HG03460 (cell line): Measurements from ENCODE around the gene THSD7A.

Experiments
- ATAC-seq: cut with Tn5 transposase; IDR thresholded peaks from one replicate; pipeline ENCODE4 v1.9.1; 2021; ENCODE audit not compliant: unreplicated experiment

Gene THSD7A

GRCh38 chr7:11424006-11424405 lies 408.0 kb downstream of the THSD7A start:
- no peak for ATAC-seq

DNA sequence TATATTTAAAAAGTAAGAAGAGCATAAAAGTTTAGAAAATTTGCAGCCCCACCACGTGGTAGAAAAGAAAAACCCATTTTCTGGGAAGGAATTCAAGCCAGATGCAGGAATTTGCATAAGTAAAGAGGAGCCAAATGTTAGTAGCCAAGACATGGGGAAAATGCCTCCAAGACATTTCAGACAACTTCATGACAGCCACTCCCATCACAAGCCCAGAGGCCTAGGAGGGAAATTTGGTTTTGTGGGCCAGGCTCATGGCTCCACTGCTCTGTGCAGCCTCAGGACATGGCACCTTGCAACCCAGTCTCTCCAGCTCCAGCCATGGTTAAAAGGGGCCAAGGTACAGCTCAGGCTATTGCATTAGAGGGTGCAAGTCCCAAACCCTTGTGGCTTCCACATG lies 411.9 kb downstream of the THSD7A start:
- no peak for ATAC-seq

DNA sequence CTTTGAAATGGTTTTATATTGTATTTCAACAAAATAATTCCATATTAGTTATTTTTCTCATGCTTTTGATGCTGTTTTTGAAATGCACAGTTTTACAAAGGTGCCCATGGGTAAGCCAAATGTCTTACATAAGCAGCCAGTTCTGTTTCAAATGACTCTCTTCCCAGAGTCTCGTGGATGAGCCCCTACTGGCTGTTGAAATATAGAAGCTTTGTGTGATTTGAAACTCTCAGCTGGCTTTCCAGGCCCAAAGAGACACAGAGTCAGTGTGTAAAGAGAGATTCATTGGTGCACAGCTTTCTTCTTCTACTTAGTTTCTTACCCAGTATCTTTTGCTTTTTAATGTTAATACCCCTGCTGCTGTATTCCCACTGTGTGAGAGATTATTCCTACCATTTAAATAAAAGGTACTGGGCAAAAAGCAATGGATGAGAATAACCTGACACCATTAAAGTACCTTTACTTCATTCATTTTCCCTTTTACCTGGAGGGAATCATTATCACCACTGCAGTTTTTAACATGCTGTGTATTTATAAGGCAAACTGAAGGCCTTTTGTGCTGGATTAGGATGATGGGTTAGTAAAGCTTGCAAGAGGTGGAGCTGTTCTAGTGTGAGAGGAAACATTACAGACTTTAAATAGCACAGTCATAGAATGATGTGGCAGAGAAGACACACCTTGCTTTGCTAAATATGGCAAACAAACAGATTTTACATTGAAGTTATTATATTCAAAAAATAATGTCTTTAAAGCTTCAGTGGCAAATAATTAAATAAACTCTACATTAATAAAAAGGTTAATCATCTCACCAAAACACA lies 415.1 kb downstream of the THSD7A start:
- ATAC-seq = no peak

DNA sequence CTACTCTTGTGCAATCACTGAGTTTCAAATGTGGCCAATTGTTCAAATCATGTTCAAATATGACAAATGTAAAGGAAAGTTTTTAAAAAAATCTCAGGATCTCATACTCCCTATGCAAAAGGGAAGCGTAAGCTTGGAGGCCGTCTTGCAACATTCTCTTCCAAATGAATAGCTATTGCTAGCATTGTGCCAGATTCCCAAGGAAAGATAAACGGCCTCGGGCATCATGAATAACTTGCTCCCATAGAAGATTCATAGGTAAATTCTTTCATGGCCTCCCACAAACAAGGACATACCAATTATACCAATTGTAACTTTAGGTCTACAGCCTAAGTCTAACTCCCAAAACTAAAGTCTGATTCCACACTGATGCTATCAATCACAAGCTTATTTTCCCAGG lies 416.9 kb downstream of the THSD7A start:
- ATAC-seq = no peak

- no peak for ATAC-seq
Observed at GRCh38 chr7:11413901-11414300, 418.1 kb downstream of the THSD7A start.

GRCh38 chr7:11412036-11412435 lies 420.0 kb downstream of the THSD7A start:
- ATAC-seq = no peak

GRCh38 chr7:11410656-11411644 lies 421.0 kb downstream of the THSD7A start:
- ATAC-seq = no peak

- ATAC-seq = no peak
Observed at GRCh38 chr7:11404355-11404754, 427.6 kb downstream of the THSD7A start.

DNA sequence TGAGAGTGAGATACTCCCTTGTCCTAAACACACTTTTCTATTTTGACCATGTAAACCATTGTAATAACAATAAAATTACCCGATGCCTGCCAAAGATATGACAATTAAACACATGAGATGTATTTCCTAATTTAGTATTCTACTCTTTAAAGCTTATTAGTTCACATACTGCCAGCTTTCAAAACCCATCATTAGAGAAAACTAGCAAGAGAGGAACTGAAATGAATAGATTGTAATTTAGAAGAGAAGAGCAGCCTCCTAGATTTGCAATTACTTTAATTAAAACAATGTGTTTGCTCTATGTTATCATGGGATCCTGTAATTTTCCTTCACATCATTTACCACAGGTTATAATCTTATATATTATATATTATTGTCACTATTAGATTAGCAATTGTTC lies 428.2 kb downstream of the THSD7A start:
- no peak for ATAC-seq

DNA sequence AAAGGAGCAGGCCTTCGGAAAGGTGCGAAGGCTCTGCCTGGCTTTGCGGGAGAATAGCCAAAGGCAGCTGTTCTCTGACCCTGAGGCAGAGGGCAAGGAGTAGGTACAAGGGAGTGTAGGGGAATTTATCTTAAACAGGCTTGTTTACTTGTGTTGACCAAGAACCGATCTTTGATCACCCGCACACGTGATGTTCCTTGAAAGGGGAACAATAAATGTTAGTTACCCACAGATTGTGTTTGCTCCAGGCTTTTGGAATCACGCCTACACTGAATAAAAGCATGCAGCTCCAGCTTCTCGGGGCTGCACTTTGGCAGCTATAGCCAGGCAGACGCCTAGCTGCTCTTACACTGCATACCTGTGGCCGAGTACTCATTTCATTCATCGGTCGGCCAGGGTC lies 437.6 kb downstream of the THSD7A start:
- no peak for ATAC-seq

GRCh38 chr7:11379641-11380040 lies 452.4 kb downstream of the THSD7A start:
- ATAC-seq = no peak

- ATAC-seq = no peak
Observed at GRCh38 chr7:11376529-11376928, 455.5 kb downstream of the THSD7A start.

DNA sequence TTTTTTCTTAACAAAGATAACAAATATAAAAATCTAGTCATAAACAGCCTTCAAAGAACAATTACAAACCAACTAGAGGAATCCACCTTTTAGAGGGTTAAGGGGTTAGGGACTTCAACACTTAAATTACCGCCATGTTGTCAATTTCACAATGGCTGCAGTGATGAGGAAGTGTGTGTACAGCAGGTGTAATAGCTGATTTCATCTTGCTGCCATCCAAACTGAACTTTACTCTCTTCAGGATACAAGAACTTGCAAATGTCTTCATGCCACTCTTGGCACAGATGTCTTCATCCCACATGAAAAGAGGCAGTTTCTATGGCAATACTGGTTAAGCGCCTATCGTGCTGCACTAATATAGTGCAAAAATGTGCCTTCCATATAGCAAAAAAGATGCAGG lies 457.4 kb downstream of the THSD7A start:
- no peak for ATAC-seq

DNA sequence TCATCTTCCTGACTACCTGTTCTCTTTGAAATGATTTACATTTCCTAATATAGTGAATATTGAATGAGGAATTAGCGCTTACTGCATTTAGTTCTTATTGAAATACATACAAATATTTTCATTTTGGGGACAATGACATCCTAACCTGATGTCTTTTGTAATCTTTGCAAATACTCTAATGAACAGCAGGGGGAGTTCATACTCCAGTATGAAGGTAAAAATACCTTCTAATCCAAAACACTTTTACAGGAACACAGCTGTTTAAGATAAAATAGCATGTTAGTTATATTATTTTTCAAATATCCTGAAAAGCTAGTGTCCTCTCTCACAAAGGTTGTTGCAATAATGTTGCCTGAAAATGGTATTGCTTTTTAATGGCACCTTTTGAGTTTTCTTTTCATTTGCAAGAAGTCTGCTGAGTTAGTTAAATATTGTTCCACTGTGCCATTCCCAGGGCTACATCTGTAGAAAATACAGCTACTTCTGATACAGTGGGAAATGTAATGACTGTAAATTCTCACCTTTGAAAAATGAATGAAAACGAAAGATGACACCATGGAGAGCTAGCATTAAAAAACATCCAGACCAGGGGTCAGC lies 458.4 kb downstream of the THSD7A start:
- no peak for ATAC-seq

DNA sequence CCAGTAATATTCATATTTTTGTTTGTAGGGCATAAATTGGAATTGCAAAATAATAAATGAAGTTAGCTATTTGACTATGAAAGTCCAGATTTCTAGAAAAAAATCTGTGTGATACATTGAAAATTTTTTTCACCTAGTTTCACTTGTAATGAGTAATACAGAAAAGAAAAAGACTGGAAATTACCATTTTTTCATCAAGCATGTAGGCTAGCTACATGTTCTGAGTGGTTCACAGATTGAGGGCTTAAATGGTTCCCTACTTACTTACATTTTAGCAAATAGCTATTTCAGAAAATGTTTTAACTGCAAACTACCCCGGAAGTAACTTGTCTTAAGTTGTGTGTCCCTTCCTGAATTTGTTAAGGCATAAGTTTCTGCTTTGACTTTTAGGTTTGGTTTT lies 462.3 kb downstream of the THSD7A start:
- no peak for ATAC-seq

DNA sequence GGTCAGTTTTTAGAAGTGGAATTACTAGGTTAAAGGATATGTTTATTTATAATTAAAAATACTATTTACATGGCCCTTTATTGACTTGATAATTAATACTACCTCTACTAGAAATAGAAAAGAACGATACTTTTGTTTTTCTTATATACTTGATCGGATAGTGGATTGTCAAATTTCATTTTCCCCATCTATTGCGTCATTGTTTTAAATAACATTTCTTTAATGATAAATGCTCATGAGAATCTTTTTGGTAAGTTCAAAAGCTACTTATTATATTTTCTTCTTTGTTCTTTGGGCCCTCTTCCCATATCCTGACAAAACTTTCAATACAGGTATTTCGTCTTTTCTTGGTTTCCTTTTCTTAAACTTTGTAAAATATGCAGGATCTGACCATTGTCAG lies 465.9 kb downstream of the THSD7A start:
- no peak for ATAC-seq

GRCh38 chr7:11358637-11359036 lies 473.4 kb downstream of the THSD7A start:
- no peak for ATAC-seq

GRCh38 chr7:11355399-11356005 lies 476.5 kb downstream of the THSD7A start:
- ATAC-seq = no peak

- ATAC-seq = no peak
Observed at GRCh38 chr7:11346302-11346701, 485.7 kb downstream of the THSD7A start.

- ATAC-seq = no peak
Observed at GRCh38 chr7:11345621-11346020, 486.4 kb downstream of the THSD7A start.

GRCh38 chr7:11343818-11344413 lies 488.1 kb downstream of the THSD7A start:
- ATAC-seq = no peak
